HT-29 (cell line): ENCODE measurements around the gene KNL1. TPM values are rescaled to one million over a fixed set of nuclear protein-coding genes. Genes with fewer than 3 reads are reported as not detected.
A peak's percentile ranks its signal among the peaks of the same experiment; 100 is the strongest.
"Not testable (repeated sequence)": the region's sequence is repeated elsewhere in the genome, so short reads cannot be mapped to it uniquely, and the experiment has no call there.

Experiments used
- DNase-seq: peaks from one replicate; pipeline ENCODE4 v3.0.0-alpha.2; 2015; ENCODE audit warnings: low spot score
- total RNA-seq: library from RNA; depleted of rRNA; stranded (reverse); fragments of >200 nt; shearing (Covaris generic); gene quantifications from 2 replicates; pipeline ENCODE4 v1.2.3, GENCODE V29; 2014; rRNA removed

KNL1 gene
- 13.1 and 17.7 TPM in 2 replicates for total RNA-seq

- DNase-seq, result peak; percentile 99
Measured at GRCh38 chr15:40593588-40594428, at the start of gene KNL1. TSS of gene KNL1 (plus strand) at chr15:40594249. CDS start at chr15:40602932, 8,683 bp downstream.

GRCh38 chr15:40545457-40545856 lies 48.6 kb upstream of the KNL1 start:
- no peak for DNase-seq

GRCh38 chr15:40548610-40549009 lies 45.4 kb upstream of the KNL1 start:
- DNase-seq, result no peak

GRCh38 chr15:40549894-40550293 lies 44.2 kb upstream of the KNL1 start:
- DNase-seq, result no peak

- no peak for DNase-seq
Measured at GRCh38 chr15:40550341-40551037, 43.6 kb upstream of the KNL1 start.

- no peak for DNase-seq
Measured at GRCh38 chr15:40554161-40554525, 39.9 kb upstream of the KNL1 start.

GRCh38 chr15:40555876-40556275 lies 38.2 kb upstream of the KNL1 start:
- no peak for DNase-seq

- DNase-seq, result no peak
Measured at GRCh38 chr15:40558952-40559742, 34.9 kb upstream of the KNL1 start.

- no peak for DNase-seq
Measured at GRCh38 chr15:40562691-40563090, 31.4 kb upstream of the KNL1 start.

- no peak for DNase-seq
Measured at GRCh38 chr15:40563426-40563825, 30.6 kb upstream of the KNL1 start.

GRCh38 chr15:40564591-40565332 lies 29.3 kb upstream of the KNL1 start, which contains the start of gene CCDC32:
TSS of gene CCDC32 (minus strand) at chr15:40565042. CDS start at chr15:40563015, 2,027 bp downstream.
- peak; percentile 99 for DNase-seq

- DNase-seq, result no peak
Measured at GRCh38 chr15:40565333-40566238, 28.5 kb upstream of the KNL1 start.

GRCh38 chr15:40567111-40567510 lies 26.9 kb upstream of the KNL1 start:
- DNase-seq, result peak; percentile 72

GRCh38 chr15:40569129-40569953 lies 24.7 kb upstream of the KNL1 start, which contains the start of gene RPUSD2:
TSS of gene RPUSD2 (plus strand) at chr15:40569299. CDS start at chr15:40569338, 39 bp downstream.
- peak; percentile 97 for DNase-seq

- DNase-seq, result no peak
Measured at GRCh38 chr15:40575113-40575512, 18.9 kb upstream of the KNL1 start.

GRCh38 chr15:40576914-40577313 lies 17.1 kb upstream of the KNL1 start:
- DNase-seq, result not testable (repeated sequence)

- no peak for DNase-seq
Measured at GRCh38 chr15:40578892-40579291, 15.2 kb upstream of the KNL1 start.

- not testable (repeated sequence) for DNase-seq
Measured at GRCh38 chr15:40581796-40582195, 12.3 kb upstream of the KNL1 start.

GRCh38 chr15:40582726-40583246 lies 11.3 kb upstream of the KNL1 start:
- peak; percentile 87 for DNase-seq
